T-helper 2 cell treated with Interferon-gamma antibody and Interleukin-4, amounts not matched to agents 100 ng/mL and 5 ng/mL, for 36 hours (primary cell): ENCODE measurements around the gene SFXN3. TPM values are rescaled to one million over a fixed set of nuclear protein-coding genes. Genes with fewer than 3 reads are reported as not detected.

Experiments
- intact Hi-C: fragments of 100-400 bp; cut with micrococcal nuclease; formaldehyde crosslinking; loops from one replicate; pipeline ENCODE4 v1.15.1; 2023
- total RNA-seq: library from RNA; stranded (reverse); gene quantifications from 2 replicates; pipeline ENCODE4 v1.2.3, GENCODE V29; 2022

The SFXN3 gene
- total RNA-seq, 1 donor from 2014 or later, result 29.2 TPM

DNA sequence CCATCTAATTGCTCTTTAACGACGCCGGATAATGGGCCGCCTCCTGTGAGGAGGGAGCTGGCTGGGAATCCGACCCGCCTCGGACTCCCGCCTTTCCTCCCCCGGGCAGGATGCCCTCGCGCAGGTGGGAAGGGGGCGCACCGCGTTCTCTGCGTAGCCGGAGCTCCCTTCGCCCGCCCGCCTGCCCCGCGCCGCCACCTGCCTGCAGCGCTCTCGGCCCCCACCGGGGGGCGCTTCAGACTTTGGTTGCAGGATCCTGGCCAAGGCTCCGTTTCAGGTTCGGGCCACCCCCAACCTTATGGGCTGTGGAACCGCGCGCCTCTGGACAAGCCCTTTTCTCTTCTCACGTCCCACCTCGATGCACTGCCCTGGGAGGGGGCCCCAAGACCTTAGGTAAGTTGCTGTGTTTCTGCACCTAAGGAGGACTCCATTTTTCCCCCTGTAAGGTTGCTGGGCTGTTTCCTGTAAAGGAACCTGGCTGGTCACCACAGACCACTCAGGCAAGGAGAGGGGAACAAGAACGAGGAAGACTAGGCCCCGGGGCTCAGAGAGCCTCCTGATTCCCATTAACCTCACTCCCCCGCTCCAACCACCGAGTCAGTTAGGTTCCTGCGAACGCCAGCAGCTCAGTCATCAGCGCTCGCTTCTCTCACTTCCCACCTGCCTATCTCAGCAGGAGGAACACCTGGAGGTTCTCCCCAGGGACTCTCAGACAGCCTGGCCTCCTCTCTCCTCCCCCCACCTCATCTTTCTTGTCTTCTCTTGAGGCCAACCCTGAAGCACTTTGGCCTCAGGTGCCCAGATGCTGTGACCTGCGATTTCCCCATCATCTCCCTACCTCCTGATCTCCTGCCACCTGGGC, 19.4 kb downstream of the SFXN3 start:
- intact Hi-C loops, result no loop called here

GRCh38 chr10:101052285-101052684, 21.3 kb downstream of the SFXN3 start:
- intact Hi-C loops, result no loop called here

DNA sequence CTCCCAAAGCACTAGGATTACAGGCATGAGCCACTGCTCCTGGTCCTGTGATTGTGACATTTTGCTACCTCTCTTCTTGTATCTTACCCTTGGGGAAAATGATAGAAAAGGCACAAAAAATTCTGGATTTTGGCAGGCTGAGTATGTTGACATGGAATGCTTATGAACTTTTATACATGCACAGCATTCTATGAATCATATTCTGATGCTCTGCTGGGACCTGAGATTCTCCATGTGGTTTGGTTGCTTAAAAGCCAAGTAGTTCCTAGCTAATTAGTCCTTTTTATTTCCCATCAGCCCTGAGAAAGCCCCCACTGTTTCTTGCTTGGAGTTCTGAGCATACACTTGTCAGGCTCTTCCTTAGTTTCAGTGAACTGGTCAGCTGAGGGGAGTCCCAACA, 22.5 kb downstream of the SFXN3 start:
- intact Hi-C loops, result no loop called here

DNA sequence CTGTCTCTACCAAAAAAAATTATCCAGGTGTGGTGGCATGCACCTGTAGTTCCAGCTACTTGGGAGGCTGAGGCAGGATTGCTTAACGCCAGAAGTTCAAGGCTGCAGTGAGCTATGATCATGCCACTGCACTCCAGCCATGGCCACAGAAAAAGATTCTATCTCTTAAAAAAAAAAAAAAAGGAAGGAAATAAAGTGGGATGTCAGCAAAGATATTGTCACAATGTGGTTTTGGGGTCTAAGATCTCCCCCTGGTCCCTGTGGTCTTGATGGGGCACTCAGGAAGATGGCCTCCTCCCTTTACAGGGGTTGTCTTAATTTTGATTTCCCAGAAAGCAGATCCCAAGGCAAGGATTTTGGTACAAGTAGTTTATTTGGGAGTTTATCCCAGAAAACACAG, 23.3 kb downstream of the SFXN3 start:
- intact Hi-C loops, result no loop called here

DNA sequence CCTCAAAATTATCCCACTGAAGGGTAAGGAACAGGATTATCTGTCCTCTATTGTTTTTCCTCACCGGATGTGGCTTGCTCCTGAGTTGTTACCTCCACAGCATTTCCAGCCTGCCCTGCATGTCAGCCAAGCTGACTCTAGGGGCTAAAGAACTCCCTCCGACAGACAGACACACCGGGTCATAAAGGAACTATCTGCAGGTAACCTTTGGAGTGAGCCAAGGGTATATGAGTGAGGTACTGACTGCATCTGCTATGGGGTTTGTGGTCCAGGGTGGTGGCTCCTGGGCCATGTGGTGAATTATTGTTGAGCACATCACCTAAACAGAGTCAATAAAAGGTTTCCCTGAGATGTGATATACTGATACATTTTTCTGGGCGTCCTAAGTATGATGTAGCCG, 23.8 kb downstream of the SFXN3 start:
- intact Hi-C loops, result no loop called here

GRCh38 chr10:101055411-101055810, 24.4 kb downstream of the SFXN3 start:
- intact Hi-C loops, result no loop called here

GRCh38 chr10:101056365-101057151, 25.5 kb downstream of the SFXN3 start:
- intact Hi-C loops, result no loop called here

- intact Hi-C loops, result loop anchor here (1.0 to 5.0 kb wide), 7 partner anchors 8 to 997 kb away; partner anchors contain the start of genes ARMH3, BTRC and NPM3
Observed at GRCh38 chr10:101060036-101060950, 29.3 kb downstream of the SFXN3 start.

DNA sequence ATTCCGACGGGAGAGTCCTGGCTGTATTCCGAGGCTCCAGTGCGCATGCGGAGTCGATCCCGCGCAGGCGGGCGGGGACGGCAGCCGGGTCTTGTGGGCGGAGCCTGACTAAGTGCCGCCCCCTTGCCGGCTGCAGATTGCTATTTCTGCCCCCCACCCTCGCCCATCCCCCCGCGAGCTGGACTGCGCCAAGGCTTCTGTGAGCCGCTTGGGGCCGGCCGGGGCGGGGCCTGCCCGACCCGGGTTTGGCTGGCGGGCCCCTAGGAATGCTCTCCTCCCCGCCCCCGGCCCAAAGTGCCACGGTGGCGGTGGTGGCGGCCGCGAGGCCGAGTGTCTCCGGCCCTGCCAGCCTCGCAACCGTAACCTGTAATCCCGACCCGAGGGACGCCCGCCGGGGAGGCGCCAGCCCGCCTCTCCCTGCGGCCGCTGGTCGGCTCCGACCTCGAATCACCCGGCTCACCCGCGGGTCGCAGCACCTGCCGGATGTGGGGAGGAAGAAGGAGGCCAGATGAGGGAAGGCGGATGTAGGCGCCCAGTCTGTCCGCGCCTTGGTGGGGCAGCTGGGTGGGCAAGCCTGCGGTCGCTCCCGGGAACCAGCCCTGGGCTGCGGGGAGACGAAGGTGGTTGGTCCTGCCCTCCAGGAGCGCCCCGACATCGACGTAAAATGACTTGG, 30.1 kb downstream of the SFXN3 start:
- intact Hi-C loops, result loop anchor here (1.0 to 5.0 kb wide), 7 partner anchors 7 to 996 kb away; partner anchors contain the start of genes ARMH3, BTRC and NPM3

DNA sequence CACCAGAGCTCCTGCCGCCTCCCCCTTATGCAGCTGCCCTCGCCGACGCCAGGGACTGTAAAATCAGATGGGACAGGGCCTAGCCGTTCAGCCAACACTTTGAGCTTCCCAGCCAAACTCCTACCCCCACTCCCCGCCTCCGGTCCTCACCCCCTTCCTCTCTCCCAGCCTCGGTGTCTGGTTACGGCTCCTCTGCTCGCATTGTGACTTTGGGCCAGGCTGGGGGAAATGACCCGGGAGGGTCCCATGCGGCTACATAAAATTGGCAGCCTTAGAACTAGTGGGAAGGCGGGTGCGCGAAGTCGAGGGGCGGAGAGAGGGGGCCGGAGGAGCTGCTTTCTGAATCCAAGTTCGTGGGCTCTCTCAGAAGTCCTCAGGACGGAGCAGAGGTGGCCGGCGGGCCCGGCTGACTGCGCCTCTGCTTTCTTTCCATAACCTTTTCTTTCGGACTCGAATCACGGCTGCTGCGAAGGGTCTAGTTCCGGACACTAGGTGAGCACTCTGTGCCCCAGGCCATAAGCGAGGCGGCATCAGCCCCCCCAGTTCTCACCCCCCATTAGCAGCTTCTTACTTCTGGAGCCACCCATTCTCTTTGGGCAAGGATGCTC, 30.7 kb downstream of the SFXN3 start, which contains the start of gene KAZALD1:
KAZALD1 (plus strand) TSS at position 366 of the 608 bp plus-strand sequence. CDS start 604 bp downstream, outside the sequence.
- intact Hi-C loops, result loop anchor here (5.0 kb wide), 3 partner anchors 291 to 996 kb away; partner anchors contain the start of genes ARMH3, BTRC and NPM3

- intact Hi-C loops, result loop anchor here (5.0 kb wide), 3 partner anchors 290 to 995 kb away; partner anchors contain the start of genes ARMH3, BTRC and NPM3
Observed at GRCh38 chr10:101062232-101063049, 31.4 kb downstream of the SFXN3 start.

DNA sequence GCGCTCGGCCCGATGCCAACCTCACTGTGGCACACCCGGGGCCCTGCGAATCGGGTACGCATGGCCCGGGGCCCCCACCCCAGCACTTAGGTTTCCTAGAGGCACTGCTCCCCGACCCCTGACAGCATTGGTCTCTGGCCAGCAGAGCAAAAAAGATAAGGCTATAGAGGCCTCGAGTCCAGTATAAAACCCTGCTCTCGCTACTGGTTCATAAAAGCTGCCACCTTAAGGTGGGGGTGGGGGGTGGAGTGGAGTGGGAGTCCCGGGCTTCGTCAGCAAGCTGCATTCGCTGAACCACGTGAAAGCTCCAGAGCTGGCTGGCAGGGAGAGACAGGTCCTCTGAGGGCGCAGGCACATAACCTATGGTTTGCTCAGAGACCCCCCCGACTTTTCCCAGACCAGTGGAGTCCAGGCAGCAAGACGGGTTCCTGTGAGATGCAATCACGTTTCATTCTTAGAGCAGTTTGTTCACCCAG, 32.1 kb downstream of the SFXN3 start:
- intact Hi-C loops, result loop anchor here (5.0 kb wide), 3 partner anchors 289 to 994 kb away; partner anchors contain the start of genes ARMH3, BTRC and NPM3

DNA sequence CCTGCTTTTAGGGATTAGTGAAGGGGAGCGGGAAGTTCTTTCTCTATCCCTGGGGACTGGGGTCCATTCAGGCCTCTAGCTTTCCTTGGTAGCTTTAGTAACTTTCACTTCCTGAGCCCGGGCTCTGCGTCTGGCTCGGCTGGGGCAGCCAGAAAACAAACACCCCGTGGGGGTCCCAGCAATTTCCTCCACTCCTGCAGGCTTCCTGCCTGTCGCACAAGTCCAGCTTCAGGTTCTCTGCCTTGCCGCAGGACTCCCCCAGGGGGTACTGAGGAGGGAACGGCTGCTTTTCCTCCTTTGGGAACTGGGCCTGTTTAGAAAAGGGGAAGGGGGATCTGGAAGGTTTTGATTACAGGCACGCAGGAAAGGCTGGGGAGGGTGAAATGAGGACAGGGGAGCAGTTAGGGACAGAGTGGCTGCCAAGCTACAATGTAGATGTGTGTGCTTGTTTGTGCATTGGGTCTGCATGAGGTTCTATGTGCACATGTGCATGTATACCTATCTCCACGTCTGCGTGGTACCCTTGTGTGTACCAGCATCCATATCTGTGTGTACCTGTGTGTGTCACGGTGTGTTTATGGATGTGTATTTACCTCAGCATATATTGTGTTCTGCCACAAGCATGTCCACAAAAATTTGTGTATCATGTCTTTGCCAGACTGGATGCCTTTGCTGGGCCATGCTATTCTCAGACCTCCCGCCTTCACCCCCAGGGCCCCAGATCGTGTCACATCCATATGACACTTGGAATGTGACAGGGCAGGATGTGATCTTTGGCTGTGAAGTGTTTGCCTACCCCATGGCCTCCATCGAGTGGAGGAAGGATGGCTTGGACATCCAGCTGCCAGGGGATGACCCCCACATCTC, 32.7 kb downstream of the SFXN3 start:
- intact Hi-C loops, result loop anchor here (5.0 kb wide), 3 partner anchors 289 to 994 kb away; partner anchors contain the start of genes ARMH3, BTRC and NPM3

DNA sequence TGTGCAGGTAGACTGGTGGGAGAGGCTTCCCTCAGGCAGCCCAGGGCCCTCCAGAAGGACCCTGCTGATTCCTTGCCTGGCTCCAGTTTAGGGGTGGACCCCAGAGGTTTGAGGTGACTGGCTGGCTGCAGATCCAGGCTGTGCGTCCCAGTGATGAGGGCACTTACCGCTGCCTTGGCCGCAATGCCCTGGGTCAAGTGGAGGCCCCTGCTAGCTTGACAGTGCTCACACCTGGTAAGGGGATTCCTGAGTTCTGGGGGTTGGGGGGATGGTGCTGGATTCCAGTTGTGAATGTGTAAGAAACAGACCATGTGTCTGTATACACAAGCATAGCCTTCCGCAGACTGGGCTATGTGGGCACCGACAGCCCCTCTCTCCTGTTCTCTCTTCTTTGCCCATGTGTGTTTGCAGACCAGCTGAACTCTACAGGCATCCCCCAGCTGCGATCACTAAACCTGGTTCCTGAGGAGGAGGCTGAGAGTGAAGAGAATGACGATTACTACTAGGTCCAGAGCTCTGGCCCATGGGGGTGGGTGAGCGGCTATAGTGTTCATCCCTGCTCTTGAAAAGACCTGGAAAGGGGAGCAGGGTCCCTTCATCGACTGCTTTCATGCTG, 33.5 kb downstream of the SFXN3 start:
- intact Hi-C loops, result loop anchor here (5.0 kb wide), 3 partner anchors 288 to 993 kb away; partner anchors contain the start of genes ARMH3, BTRC and NPM3

GRCh38 chr10:101065481-101066145, 34.6 kb downstream of the SFXN3 start:
- intact Hi-C loops, result no loop called here

DNA sequence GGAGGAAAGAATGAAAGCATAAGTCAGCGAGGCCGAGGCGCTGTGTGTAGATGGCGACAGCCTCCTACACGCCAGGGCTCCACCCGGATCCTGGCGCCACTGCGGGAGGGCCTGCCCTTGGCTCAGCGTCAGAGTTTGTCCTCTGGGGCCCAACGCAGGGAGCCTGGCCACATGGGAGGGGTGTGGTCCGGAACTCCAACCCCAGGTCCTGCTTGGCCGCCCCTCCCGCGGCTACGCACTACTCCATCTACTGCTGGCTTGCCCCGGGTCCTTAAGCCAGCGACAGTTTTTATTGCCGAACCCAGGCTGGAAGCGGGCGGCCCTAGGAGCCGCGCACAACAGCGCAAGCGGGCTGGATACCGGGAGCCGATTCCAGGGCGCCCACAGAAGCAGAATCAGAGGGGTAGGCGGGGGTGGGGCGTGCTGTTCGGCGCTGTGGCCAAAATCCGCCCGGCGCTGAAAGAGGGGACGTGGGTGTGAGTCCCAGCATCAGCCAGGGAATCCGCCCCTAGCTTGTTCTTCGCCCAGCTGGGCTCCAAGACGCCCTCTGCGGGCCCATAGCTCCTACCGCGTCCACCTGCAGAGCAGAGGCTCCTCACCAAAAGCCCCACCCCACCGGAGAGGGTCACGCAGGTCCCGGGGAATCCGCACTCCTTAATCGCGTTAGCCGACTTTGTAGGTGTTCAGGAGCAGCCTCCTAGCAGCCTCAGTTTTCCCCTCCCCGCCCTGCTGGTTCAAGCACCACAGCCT, 35.3 kb downstream of the SFXN3 start:
- intact Hi-C loops, result no loop called here
